GM12865 (cell line): ENCODE data around the gene LYPD1.
"Not testable (repeated sequence)": the region's sequence is repeated elsewhere in the genome, so short reads cannot be mapped to it uniquely, and the experiment has no call there.

ENCODE experiments used
- DNase-seq: peaks from one replicate; pipeline ENCODE4 v3.0.0; 2010; ENCODE audit warnings: low read depth
- H3K4me3 ChIP-seq: 2 replicates; pipeline ENCODE4 v1.5.1; 2011; ENCODE audit warnings: mild to moderate bottlenecking, low read depth, low read length, control low read depth
- CTCF ChIP-seq: IDR thresholded peaks from 2 replicates; pipeline ENCODE4 v1.5.1; 2011; ENCODE audit warnings: low read length, control low read depth, low read depth, inconsistent platforms; ENCODE audit not compliant: insufficient read depth; ENCODE audit errors: missing control alignments

The LYPD1 gene, protein sequence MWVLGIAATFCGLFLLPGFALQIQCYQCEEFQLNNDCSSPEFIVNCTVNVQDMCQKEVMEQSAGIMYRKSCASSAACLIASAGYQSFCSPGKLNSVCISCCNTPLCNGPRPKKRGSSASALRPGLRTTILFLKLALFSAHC

GRCh38 chr2:132669908-132670495 lies at the start of gene LYPD1:
TSS of gene LYPD1 (minus strand) at chr2:132670205. CDS start at chr2:132669932, 273 bp downstream.
- H3K4me3 ChIP-seq, result no peak within 1 kb of the TSS
- no peak for TF ChIP-seq CTCF
- no peak for DNase-seq

- H3K4me3 ChIP-seq, result no peak overlapping the region
- no peak for TF ChIP-seq CTCF
Observed at GRCh38 chr2:132719480-132719879, 49.5 kb upstream of the LYPD1 start.

DNA sequence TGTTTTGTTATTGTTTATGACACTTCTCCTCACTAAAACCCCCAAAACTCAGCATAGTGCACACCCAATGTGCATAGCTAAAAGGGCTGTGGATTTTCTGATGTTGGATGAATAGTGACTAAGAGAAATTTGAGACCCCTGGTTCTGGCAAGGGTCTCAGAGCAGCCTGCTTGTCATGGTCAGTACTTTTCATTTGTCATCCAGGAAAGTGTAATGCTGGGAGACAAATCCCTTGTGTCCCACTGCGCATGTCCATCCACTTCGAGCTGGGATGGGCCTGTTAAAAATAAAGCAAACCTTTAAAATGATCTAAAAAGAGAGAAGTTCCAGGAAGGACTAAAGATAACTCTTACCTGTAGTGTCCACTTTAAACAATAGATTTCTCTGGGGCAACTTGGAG lies 46.9 kb upstream of the LYPD1 start:
- no peak for DNase-seq
- no peak overlapping the region for H3K4me3 ChIP-seq
- no peak for TF ChIP-seq CTCF

More at GRCh38 chr2:132719480-132719879, 49.5 kb upstream of the LYPD1 start:
- no peak for DNase-seq

GRCh38 chr2:132715386-132716351 lies 45.7 kb upstream of the LYPD1 start:
- no peak overlapping the region for H3K4me3 ChIP-seq
- peak; percentile 10 for DNase-seq
- TF ChIP-seq CTCF, result no peak

GRCh38 chr2:132703396-132703795 lies 33.4 kb upstream of the LYPD1 start:
- no peak for TF ChIP-seq CTCF
- no peak for DNase-seq
- no peak overlapping the region for H3K4me3 ChIP-seq

DNA sequence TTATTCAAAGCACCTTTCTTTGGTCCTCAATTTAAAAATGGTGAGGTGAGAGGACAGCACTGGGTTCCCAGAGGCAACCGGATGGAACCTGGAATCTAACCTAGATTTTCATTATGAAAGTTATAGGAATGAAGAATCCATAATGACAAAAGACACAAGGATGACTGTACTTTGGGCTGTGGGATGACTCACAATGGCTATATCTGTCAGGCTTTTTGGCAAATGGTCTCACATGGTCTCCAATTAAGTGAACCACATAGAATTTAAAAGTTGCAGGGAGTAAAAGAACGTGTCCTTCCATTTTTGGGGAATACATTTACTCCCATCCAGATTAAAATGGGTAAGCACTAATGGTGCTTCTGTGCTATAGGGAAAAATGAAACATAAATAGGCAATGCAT lies 31.8 kb upstream of the LYPD1 start:
- no peak for DNase-seq
- no peak overlapping the region for H3K4me3 ChIP-seq
- TF ChIP-seq CTCF, result no peak

DNA sequence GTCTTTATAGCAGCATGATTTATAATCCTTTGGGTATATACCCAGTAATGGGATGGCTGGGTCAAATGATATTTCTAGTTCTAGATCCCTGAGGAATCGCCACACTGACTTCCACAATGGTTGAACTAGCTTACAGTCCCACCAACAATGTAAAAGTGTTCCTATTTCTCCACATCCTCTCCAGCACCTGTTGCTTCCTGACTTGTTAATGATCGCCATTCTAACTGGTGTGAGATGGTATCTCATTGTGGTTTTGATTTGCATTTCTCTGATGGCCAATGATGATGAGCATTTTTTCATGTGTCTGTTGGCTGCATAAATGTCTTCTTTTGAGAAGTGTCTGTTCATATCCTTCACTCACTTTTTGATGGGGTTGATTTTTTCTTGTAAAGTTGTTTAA lies 29.8 kb upstream of the LYPD1 start:
- not testable (repeated sequence) for H3K4me3 ChIP-seq, DNase-seq

GRCh38 chr2:132698347-132698746 lies 28.3 kb upstream of the LYPD1 start:
- H3K4me3 ChIP-seq, DNase-seq: not testable (repeated sequence)
